Measurements from ENCODE around the gene MAF. TPM values are rescaled to one million over a fixed set of nuclear protein-coding genes. Genes with fewer than 3 reads are reported as not detected.

Gene MAF
- total RNA-seq, 1 experiment from 2014 or later = not detected

- Histone ChIP-seq H3K9me2 (ENCODE audit: insufficient read depth) (no peaks in the 10 kb centered on the region), H3F3A (ENCODE audit: insufficient read depth, low read depth) (no peaks in the 10 kb centered on the region), H3K79me2 (ENCODE audit: low read depth) (no peaks in the 10 kb centered on the region), H3K27ac (no peak overlapping the region), H3K9me3 (ENCODE audit: insufficient read depth, low read depth) (no peaks in the 10 kb centered on the region), H4K20me1 (ENCODE audit: insufficient read depth) (no peaks in the 10 kb centered on the region), H3K4me1 (replicated peaks; ENCODE audit: insufficient read depth) (no peaks in the 10 kb centered on the region), H3K36me3 (ENCODE audit: low read depth) (no peaks in the 10 kb centered on the region), H3K4me2 (no peak overlapping the region), H3K4me3 (no peak overlapping the region), H3K27me3 (ENCODE audit: insufficient read depth, low read depth) (peaks cover 42% of the 10 kb centered on the region), H2AFZ (no peak overlapping the region)
- ChIA-PET POLR2A (ENCODE audit: unreplicated experiment) (no interaction called here), CTCF (no interaction called here)
- intact Hi-C loops (cut with micrococcal nuclease; ENCODE audit: unreplicated experiment) = loop anchor here (10.0 kb wide), 3 partner anchors 1135 to 1605 kb away; no protein-coding TSS in a partner anchor
- DNase-seq = no peak
- BruUV-seq (replicated peaks) = no TSS peak
- no peak for TF ChIP-seq CTCF (conservative IDR thresholded peaks at IDR 0.05)
- TF ChIP-seq EZH2 (IDR thresholded peaks at IDR 0.05; ENCODE audit: low read depth) = no peak
These were observed 9.3 kb upstream of the MAF start for GRCh38 chr16:79609861-79610260.

DNA sequence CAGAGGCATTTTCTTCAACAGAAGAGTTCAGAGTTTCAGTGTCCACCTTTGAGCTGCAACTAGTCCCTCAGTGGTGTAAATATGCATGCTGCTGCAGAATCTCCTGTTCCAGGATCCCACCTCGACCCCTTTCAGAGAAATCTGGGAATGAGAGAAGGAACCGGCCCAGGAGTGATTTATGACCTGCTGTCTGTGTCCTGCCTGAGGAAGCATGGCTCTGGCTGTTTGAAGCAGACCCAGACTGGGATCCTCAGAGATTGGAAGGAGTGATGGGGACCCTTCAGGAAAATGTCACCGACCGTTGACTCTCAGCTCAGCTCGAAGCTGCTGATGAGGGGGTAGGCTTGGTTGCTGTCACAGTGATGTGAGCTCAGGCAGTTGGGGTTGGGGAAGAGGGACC is 8.4 kb upstream of the MAF start:
- H3K4me2 ChIP-seq = no peak overlapping the region
- CTCF ChIA-PET = interaction anchor here (1.0 kb wide), 1 partner anchor 27 kb away, joined by 4 read pairs; no protein-coding TSS in a partner anchor
- H3K79me2 ChIP-seq (ENCODE audit: low read depth) = no peaks in the 10 kb centered on the region
- no peaks in the 10 kb centered on the region for H3K9me3 ChIP-seq (ENCODE audit: insufficient read depth, low read depth)
- no peaks in the 10 kb centered on the region for H3K9me2 ChIP-seq (ENCODE audit: insufficient read depth)
- peaks cover 51% of the 10 kb centered on the region for H3K27me3 ChIP-seq (ENCODE audit: insufficient read depth, low read depth)
- H3F3A ChIP-seq (ENCODE audit: insufficient read depth, low read depth) = no peaks in the 10 kb centered on the region
- no peak overlapping the region for H2AFZ ChIP-seq
- no peak overlapping the region for H3K4me3 ChIP-seq
- no TSS peak for BruUV-seq (replicated peaks)
- no peak for TF ChIP-seq CTCF (conservative IDR thresholded peaks at IDR 0.05)
- H3K36me3 ChIP-seq (ENCODE audit: low read depth) = no peaks in the 10 kb centered on the region
- H4K20me1 ChIP-seq (ENCODE audit: insufficient read depth) = no peaks in the 10 kb centered on the region
- no peak for DNase-seq
- H3K4me1 ChIP-seq (replicated peaks; ENCODE audit: insufficient read depth) = no peaks in the 10 kb centered on the region
- intact Hi-C loops (cut with micrococcal nuclease; ENCODE audit: unreplicated experiment) = loop anchor here (10.0 kb wide), 3 partner anchors 1134 to 1604 kb away; no protein-coding TSS in a partner anchor
- no peak overlapping the region for H3K27ac ChIP-seq
- POLR2A ChIA-PET (ENCODE audit: unreplicated experiment) = no interaction called here

- no peak overlapping the region for H2AFZ ChIP-seq
- no peak overlapping the region for H3K27ac ChIP-seq
- H4K20me1 ChIP-seq (ENCODE audit: insufficient read depth) = no peaks in the 10 kb centered on the region
- H3K79me2 ChIP-seq (ENCODE audit: low read depth) = no peaks in the 10 kb centered on the region
- no peaks in the 10 kb centered on the region for H3K36me3 ChIP-seq (ENCODE audit: low read depth)
- H3K9me2 ChIP-seq (ENCODE audit: insufficient read depth) = no peaks in the 10 kb centered on the region
- intact Hi-C loops (cut with micrococcal nuclease; ENCODE audit: unreplicated experiment) = loop anchor here (10.0 kb wide), 3 partner anchors 1133 to 1603 kb away; no protein-coding TSS in a partner anchor
- no TSS peak for BruUV-seq (replicated peaks)
- no peak overlapping the region for H3K4me2 ChIP-seq
- no peaks in the 10 kb centered on the region for H3F3A ChIP-seq (ENCODE audit: insufficient read depth, low read depth)
- ChIA-PET CTCF (no interaction called here), POLR2A (ENCODE audit: unreplicated experiment) (no interaction called here)
- TF ChIP-seq CTCF (conservative IDR thresholded peaks at IDR 0.05) (no peak), EZH2 (IDR thresholded peaks at IDR 0.05; ENCODE audit: low read depth) (no peak)
- H3K4me1 ChIP-seq (replicated peaks; ENCODE audit: insufficient read depth) = no peaks in the 10 kb centered on the region
- peaks cover 52% of the 10 kb centered on the region for H3K27me3 ChIP-seq (ENCODE audit: insufficient read depth, low read depth)
- no peaks in the 10 kb centered on the region for H3K9me3 ChIP-seq (ENCODE audit: insufficient read depth, low read depth)
- H3K4me3 ChIP-seq = no peak overlapping the region
- DNase-seq = no peak
These were observed 7.0 kb upstream of the MAF start for GRCh38 chr16:79607587-79607986.
